ENCODE measurements around the gene KCNIP1.

The KCNIP1 gene

DNA sequence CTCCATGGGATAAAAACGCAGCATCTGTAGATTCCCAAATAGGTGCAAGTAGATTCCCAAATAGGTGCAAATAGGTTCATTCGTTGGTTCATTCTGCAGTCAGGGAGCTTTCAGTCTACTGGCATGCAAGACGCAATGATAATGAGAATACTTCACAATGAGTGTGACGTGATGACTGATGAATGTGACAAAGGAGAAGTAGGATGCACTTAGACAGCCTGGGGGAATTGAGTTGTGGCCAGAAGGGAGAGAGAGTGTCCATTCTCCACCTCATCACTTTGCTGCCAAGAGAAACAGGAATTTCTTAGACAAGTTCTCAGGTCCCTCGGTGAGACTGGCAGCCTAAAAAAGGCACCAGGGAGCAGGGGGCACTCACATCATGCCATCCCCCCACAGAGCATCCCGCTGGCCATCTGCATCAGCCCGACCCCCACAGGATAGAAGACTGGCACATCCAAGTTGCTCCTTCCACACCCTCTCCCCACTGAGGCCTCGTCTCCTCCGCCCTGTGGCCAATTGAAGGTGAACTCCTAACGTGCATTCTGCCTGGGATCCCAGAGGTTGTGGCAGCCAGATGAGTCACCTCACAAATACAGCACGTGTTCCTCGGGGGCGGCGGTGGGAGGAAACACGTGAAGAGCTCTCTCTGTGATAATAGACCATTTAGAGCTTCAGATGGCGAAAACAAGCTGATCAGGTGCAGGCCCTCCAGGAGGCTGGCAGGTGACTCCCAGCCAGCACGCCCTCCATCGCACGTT, 19.9 kb upstream of the KCNIP1 start:
- DNase-seq (ENCODE audit: low spot score): no peak

DNA sequence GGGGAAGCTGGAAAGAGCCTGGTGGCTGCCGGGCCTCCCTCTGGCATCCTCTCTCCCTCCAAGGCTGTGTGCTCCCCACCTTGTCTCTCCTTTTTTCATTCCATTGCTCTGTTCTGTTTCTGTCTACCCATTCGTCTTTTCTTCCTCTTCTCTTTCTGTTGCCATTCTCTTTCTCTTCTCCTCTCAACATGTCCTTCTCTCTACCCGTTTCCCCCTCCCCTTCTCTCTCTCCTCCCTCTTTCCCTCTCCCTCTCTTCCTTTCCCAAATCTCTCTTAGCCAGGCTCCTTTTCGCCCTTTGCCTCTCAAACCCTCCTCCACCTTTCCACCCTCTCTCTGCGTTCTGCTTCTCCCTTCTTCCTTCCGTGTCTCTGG, 19.4 kb upstream of the KCNIP1 start:
- no peak for DNase-seq (ENCODE audit: low spot score)

DNA sequence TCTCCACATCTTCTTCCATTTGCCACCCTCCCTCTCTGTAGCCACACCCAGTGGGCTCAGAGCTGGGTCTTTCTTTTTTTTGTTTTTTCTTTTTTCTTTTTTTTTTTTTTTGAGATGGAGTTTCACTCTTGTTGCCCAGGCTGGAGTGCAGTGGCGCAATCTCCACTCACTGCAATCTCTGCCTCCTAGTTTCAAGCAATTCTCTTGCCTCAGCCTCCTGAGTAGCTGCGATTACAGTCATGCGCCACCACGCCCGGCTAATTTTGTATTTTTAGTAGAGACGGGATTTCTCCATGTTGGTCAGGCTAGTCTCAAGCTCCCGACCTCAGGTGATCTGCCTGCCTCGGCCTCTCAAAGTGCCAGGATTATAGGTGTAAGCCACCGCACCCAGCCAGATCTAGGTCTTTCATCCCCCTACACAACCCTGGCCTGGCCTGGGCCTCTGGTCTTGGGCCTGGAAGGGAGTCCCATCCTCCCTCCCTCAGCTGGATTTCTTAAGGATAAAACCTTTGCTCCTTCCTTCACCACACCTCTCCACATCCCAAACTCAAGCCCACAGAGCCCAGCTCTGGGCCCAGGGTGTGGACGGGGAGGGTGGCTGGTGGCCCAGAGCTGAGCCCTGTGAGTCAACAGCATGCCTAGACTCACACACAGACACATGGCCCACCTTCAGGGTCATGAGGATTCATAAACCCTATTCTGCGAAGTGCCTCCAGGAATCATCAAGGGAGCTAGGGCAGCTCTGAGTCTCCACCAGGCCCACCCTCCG, 18.8 kb upstream of the KCNIP1 start:
- DNase-seq (ENCODE audit: low spot score): no peak

DNA sequence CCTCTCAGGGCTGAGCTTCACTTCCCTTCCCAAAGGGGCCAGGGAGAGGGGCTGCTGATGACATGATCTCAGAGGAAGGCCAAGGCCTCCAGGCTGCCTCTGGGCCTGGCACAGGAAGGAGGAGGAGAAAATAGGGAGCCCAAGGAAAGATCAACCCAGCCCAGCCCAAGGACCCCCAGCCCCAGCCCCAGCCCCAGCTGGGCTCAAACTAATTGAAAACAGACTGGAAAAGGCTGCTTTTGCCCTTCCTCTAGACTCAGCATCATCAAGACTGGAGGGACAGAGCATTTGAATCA, 18.3 kb upstream of the KCNIP1 start:
- DNase-seq (ENCODE audit: low spot score): no peak

DNA sequence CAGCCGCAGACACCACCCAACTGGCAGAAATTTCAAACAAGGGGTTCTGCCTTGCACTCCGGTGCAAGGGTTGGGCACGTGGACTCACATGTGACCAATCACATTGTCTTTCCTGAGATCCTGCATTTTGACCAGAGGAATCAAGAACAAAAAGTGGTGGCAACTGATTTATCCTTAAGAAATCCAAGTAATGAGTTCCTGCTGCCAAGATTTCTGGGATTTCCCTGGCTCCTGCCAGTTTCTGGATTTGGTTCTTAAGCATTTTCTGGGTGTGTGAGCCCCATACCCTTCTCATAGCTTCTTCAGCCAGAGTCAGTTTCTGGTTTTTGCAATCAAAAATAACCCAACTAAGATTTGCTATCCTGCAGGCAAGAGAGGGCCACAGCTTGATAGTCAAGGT, 17.4 kb upstream of the KCNIP1 start:
- DNase-seq (ENCODE audit: low spot score): no peak

DNA sequence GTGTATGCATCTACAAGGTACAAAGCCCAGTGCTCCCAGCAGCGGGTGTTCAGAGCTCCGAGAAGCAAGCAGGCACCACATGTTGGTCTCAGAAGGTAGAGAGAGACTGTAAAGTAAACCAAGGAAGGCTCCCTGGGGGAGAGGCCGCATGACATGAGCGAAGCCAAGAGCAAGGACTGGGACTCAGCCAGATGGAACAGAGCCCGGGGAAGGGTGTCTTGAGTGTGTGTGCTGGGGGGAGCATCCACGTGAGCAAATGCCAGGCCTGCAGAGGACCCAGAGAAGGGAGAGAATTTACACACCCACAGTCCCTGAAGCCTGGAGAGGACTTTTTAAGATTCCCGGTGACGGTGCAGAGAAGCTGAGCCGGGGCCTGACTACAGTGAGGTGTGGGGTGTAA, 15.2 kb upstream of the KCNIP1 start:
- no peak for DNase-seq (ENCODE audit: low spot score)

DNA sequence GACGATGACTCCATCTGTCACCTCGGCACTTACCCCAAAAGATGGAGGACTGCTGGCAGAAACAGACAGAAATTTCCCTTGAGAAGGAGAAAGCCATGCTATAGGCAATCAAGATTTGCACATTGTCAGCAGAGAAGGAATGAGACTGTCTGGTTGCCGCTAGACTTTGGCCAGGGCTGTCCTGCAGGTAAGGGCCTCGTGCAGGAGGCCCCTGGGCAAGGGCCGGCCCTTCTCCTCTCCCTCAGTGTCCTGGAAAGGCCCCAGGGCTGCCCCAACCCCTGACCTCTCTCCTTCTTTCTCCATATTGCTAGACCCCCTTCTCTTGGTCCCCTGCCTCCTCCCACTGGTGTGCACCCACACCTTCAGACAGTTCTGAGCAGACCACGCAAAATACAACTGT, 14.6 kb upstream of the KCNIP1 start:
- no peak for DNase-seq (ENCODE audit: low spot score)

DNA sequence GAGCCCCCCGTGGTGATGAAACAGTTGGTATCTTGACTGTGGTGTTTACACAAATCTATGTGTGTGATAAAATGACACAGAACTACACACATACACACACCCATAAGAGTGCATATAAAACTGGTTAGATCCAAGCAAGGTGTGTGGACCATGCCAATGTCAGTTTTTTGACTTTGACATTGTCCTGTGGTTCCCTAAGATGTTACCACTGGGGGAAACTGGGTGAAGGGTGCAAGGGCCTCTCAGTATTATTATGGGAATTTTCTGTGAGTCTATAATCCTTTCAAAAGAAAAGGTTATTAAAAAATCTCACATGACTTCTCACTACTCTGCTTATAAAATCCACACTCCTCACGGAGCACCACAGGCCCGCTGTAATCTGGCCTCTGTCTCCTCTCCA, 13.4 kb upstream of the KCNIP1 start:
- DNase-seq (ENCODE audit: low spot score): no peak

DNA sequence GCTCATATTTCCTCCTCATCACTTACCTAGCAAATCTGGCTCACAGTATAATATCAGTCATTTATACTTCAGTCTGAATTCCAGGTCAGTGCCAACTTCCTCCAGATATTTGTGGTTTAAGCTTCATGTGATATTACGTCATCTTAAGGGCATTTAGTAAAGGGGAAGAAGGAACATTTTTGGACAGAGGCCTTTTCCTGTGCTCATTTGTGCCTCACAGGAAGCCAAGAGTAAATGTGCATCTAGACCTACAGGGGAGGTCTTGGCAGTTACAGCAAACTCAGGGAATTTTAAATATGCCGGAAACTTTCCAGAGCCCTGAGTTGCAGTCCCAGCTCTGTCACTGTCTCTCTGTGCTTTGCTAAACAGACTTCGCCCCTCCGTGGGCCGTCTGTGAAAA, 12.3 kb upstream of the KCNIP1 start:
- no peak for DNase-seq (ENCODE audit: low spot score)

DNA sequence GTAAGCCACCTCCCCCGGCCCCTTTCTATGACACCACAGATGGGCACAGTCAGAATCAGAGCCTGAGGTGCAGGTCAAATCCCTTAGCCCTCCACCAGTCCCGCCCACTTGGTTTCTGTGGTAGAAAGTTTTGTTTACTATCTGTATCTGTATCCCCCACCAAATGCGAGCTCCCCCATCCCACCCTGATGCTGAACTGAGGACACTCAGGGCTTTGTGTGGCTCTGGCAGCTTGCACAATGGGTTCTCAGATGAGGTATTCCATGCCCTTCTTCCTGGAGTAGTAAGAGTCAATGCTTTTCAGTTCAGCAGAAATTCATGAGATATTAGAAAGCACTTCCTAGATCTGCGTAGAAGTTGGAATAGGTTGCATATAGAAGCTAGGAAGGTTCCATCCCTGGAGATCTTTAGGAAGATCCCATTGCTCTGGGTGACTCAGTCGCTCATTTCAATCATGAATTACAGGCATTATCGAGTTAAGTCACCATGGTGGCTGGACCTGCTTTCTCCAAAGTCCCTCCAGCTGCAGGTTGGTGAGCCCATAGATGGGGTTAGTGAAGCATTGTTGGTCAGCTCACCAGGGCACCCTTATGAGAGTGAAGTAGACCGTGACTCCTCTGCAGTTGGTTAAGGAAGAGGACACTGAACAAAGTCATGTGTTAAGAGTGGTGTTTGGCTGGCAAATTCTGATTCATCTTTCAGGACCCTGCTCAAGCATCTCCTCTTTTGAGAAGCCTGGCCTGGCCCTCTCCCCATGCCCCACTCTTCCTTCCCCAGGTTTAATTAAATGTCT, 10.6 kb upstream of the KCNIP1 start:
- no peak for DNase-seq (ENCODE audit: low spot score)

DNA sequence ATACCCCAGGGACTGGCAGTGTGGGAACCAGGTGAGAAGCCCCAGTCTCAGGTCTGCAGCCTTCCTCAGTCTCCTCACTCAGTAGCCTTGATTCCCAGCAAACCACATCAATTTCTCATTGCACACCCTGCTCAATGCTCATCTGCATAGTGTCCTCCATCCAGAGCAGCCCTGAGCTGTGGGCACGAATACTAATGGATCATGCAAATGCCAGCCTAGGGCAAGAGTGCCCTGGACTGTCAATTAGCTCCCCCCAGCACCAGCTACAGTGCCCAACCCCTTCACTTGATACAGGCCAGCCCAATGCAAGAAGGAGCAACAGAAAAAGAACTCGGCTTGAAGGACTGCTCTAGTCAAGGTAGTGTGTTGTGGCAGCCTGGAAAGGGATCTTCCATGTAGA, 9.8 kb upstream of the KCNIP1 start:
- no peak for DNase-seq (ENCODE audit: low spot score)

DNA sequence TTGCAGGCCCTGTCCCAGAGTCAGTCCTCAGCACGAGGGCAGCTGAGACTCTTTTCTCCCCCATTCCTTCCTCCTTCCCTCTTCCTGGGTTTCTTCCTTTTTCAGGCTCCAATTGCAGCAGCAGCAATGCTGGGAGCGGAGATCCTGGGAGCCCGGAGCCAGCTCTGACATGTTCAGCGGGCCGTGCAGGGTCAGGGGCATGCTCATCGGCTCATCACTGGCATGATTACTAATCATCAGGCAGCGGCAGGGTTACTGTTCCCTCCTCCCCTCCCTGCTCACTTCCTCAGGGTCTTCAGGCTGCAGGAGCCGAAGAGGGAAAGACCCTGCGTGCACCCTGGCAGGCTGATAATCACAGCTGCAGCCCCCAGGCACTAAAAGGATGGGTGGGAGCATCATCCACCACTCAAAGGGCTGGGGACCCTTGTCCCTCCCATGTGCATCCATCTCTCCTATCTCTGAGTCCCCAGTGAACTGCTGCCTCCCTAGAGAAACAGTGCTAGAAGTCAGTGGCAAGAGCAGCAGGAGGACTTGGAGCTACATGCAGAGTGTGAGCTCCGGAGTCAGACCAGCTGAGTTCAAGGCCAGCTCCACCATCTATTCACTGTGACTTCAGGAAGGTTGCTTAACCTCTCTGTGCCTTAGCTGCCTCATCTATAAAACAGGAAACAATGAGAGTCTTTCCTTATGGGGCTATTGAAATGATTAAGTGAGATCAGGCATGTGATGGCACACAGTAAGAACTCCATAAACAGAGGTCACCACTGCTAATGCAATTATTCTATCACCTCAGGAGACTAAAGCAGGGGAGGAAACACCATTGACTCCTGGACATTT, 7.8 kb upstream of the KCNIP1 start:
- no peak for DNase-seq (ENCODE audit: low spot score)

DNA sequence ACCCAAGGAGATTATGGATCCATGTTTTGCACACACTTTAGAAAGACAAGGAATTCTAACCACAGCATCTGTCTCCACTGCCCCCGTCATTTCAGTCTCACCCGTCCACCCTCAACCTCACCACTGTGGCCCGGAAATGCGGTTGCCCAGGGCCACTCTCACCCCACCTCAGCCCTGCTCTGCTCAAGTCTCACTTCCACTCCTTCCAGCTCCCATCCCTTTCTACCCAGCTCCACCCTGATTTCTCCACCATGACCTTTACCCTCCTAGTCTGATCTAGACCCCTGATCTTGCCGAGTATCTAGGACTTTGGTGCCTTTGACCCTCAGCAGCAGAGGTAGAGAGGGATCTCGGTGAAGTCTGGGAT, 7.2 kb upstream of the KCNIP1 start:
- DNase-seq (ENCODE audit: low spot score): no peak

DNA sequence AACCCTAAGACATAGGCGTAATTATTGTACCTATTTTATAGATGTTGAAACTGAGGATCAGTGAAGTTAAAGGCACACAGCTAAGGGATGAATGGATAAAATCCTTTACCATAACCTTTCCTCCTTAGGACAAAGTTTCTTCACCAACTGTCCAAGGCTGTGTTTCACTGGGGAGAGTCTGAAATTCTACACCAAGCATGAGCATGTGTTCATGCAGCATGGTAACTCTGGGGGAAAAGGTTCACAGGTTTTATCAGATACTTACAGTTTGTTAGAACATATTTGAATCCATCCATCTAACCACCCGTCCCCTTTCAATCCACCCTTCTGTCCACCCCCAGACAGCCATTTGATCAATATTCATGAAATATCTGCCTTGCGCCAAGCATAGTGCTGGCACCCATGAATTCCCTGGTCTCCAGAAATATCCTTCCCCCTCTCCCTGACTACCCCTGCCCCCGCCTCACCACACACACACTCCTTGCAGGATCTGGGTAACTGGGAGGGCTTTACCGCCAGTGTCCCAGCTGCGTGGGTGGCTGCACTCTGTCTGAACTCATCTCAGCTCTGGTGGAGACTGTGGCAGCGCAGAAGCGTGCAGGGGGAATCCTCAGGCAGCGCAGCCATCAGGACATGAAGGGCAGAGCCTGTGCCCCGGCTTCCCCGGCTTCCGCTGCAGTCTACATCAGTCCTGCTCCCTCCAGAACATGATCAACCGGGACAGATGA, 6.3 kb upstream of the KCNIP1 start:
- no peak for DNase-seq (ENCODE audit: low spot score)

DNA sequence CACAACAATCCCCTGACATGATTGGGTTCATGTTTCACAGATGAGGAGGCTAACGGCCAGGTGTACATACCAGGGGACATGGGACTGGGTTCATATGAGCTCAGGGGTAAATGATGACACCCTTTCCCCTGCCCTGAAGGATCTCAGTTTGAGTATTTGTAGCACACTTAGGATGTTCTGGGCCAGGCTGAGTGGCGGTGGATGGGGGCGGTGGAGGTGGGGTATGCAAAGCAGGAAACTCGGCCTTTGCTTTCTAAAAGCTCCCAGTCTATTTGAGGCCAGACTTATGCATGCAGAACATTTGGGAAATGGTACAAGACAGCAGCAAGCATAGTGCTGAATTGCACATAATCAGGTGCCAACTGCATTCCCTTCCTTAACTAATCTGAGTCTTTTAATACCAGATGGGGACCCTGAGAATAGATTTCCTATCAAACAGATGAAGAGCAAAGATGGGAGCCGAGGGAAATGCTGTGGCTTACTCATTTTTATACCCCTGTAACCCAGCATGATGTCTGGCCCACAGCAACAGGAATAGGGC, 4.9 kb upstream of the KCNIP1 start:
- DNase-seq (ENCODE audit: low spot score): no peak

DNA sequence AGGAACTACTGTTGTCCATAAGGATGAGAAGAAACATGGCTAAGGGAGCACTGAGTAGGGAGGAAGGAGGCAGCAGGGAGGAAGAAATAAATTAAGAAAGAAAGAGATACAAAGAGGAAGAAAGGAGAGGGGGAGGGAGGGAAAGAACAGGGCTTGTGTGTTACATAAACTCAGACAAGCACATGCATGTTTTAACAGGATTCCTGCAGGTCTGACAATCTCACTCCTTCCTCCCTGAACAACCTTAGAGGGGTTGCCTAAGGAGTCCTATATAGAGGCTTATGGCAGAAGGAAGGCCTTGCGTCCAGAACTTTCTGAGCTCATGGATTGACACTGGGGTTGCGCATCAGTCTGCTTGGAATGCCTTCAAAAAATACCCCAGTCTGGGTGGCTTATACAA, 4.2 kb upstream of the KCNIP1 start:
- no peak for DNase-seq (ENCODE audit: low spot score)

DNA sequence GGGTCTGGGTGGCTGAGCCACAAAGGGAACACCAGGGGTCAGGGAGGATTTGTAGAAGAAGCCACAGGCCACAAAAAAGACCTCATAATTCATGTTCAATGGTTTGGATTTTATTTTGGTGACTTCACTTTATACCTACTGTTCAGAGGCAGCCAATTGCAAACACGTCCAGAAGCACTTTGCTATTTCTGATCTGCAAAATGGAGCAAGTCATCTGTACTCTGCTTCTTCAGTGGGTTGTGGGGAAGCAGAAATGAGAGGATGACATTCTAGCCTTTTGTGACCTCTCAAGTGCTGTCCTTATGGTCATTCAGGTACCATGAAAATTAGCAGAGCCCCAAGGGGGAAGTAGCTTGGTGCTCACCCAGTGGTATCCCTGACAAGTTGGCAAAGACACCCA, 2.5 kb upstream of the KCNIP1 start:
- no peak for DNase-seq (ENCODE audit: low spot score)

DNA sequence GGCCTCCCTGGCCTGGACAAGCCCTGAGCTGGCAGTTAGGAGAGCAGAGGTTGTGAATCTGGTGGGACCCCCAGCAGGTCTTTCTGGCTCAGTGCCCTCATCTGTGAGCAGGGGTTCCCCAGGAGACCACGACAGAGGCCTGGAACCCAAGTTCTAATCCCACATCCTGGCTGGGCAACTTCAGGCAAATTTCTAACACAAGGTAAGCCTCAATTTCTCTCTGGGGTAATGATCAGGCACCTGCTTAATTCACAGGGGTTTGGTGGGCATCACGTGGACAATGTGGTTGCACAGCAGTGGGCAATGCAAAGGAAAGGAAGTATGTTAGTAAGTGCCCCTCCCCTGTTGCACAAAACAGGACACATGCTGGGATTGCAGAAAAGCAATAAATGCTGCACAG, 1.9 kb upstream of the KCNIP1 start:
- DNase-seq (ENCODE audit: low spot score): no peak

DNA sequence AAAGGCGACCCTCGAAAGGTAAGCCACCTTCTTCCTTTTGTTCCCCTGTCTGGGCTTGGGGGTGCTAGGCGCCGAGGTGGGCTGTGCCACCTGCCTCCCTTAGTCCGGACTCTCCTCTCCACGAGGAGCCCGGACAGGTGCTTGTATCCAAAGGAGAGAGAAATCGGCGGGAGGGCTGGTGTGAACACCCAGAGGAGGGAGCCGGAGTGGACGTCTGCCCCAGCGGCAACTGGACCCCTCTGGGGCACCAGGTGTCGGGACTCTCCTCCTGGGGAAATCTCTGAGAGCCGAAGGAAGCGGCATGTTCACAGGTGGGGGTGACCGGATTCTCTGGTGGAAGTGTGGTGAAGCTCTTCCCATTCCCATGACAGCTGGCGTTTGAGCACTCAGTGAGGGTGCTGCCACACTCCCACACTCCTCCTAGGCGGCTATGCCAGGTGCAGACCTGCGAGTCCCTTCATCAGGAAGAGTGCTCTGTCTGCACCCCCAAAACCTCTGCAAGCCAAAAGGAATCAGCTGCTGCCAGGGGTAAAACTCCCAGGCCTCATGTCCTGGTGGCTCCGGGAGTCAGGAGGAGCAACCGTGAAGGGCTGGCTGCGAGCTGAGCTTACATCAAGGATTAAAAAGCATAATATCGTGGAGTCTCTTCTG, 921 bp downstream of the KCNIP1 start:
- DNase-seq (ENCODE audit: low spot score): no peak

DNA sequence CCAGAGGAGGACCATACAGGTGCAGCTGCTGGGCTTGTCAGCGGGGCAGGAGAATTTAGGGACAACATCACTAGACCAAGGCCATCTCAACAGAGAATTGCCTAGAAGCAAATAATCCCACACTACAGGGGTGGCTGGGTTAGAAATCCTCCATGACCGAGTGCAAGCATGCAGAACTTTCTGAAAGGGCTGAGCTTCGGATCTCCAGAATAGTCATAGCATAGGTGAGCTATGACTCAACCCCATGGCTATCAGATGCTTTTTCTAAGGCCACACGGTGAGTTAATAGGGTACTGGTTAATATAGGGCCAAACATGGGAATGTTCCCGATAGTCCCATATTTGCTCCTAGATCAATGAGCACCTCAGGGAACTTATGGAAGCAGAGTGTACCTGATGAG, 4.2 kb downstream of the KCNIP1 start:
- DNase-seq (ENCODE audit: low spot score): no peak

Measured in hematopoietic multipotent progenitor cell treated with erythropoietin and hydrocortisone succinate and interleukin-3 and kit ligand, for 17 days (in vitro differentiated cells).